Bone marrow (tissue), 2 donors: ENCODE measurements around the gene WDR72.
"Not testable (repeated sequence)": the region's sequence is repeated elsewhere in the genome, so short reads cannot be mapped to it uniquely, and the experiment has no call there.

Experiments used
- DNase-seq, 2 donors: peaks; one replicate each; lab custom pipeline; 2025; lab: John Stamatoyannopoulos, UW

Gene WDR72

DNA sequence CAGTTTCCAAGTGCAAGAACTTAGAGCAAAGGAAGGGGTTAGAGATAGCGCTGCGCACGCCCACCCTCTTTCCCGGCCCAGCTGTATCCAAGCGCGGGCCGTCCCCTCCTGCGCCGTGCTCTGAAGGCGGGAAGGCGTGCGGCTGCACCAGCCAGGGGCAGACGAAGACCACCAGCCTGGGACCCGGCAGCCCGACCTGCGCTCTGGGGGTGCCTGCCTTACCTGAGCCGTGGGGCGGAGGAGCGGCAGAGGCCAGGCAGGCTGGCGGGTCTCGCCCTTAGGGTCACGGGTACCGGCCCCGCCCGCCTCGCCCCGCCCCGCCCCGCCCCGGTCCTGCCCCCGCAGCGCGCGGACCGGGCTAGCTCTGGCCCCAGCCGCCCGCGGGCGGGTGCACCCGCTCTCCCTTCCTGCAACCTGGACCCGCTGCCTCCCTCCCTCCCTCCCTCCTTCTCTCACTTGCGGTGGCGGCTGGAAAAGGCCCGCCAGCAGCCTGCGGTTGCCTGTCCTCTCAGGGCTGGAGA, at the start of gene WDR72:
WDR72 (minus strand) TSS at position 253 of the 521 bp plus-strand sequence. CDS start 26,514 bp downstream, outside the sequence.
- no peak for DNase-seq

DNA sequence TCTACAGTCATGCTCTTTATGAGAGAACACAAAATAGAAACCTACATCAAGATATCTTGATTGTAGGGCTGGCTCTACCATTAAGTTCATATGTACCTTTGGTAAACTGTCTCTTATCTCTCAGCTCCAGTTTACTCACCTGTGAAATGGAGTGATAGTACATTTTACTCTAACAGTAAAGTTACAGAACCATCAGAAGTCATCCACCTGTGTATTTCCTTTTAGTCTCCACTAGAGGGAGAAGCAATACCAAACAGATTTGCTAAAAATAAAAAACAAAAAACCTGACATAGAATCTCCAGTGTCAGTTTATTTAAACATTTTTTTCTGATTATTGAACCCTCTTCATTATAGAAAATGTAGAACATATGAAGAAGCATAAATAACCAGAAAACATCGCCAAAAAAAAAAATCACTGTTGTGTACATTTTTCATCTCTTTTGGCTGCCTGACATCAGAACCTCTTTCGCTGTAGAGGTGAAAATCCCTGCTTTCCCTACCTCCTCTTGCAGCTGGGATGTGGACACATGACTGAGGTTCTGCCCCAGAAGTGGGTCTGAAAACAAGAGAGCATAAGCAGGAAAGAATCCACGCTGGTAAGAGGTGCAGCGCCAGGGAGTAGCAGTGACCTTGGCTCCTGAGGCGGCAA, 48.7 kb upstream of the WDR72 start:
- no peak for DNase-seq

DNA sequence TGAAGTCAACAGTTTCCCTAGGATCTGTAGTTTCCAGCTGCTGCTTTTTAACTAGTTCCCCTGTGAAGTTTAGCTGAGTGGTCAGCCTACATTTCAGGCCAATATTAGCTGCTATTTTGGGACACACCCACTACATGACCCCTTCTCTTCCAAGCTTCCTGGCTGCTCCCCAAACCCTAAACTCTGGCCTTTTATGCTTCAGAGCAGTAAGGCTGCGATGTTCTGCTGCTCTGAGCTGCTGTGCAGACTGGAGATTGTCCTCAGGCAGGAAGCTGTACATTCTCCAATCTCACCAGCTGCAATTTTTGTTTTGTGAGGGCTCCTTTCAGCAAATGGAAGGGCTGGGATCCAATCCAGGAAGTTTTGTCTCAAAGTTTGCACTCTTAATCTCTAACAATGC, 48.0 kb upstream of the WDR72 start:
- DNase-seq = no peak

DNA sequence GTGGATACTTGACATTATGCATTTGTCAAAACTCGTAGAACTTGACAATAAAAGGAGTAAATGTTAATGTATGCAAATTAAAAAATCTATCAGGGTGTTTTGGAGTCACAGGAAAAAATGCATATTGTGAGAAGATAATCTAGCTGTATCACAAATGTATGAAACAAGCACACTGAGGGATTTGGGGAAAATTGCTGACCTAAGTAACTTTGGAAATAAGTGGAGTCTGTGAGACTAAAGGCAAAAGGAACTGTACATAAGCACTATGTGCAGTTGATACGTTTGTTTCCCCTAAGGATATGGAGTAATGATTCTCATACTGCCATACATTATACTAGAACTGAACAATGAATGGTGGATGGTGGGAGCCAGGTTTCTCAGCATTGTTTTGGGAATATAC, 43.2 kb upstream of the WDR72 start:
- DNase-seq = no peak

DNA sequence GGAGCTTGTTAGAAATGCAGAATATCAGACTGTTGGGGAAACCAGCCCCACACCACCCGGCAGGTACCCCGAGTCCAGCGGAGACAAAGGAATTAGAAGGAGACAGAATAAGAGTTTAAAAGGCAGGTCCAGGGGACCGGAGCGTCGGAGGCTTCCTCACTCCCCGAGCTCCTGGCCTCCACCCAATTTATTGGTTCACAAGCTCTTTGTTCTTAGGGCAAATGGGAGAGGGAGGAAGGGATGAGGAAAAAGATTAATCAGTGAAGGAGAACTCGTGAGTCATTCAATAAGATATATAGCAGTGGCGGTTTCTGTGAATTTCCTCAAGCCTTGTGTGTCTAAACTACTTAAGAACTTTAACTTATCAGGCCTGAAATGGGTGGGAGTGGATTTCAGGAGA, 32.1 kb upstream of the WDR72 start:
- DNase-seq = no peak

DNA sequence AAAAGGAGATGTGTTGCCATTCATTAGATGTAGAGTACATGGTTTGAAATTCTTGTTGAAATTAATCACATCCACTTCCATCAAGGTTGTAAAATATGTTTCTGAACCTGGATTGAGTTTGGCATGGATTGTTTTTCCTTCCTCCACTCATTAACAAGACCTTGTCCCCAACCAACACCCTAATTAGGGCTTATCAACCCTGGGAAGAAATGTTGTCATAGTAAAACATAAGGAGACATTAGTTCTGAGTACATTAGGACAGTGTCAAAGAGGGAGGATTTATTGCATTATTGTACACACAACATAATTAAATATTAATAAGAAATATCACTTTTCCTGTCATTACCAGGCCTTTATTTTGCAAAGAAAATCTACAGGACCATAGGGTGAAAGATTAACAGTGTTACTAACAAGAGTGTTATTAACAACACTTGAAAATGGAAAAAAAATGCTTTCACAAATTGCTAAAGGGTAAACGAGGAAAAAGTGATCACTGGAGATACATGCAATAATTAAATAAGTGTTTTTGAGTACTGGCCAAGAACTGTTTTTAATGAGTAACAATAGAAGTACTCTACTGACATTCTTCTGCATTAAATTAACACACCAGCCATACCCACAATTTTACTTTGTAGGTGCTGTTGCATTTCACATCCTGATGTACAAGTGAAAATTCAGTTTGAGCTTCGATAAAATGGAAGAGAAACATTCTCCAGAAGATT, 30.4 kb upstream of the WDR72 start:
- DNase-seq = no peak

DNA sequence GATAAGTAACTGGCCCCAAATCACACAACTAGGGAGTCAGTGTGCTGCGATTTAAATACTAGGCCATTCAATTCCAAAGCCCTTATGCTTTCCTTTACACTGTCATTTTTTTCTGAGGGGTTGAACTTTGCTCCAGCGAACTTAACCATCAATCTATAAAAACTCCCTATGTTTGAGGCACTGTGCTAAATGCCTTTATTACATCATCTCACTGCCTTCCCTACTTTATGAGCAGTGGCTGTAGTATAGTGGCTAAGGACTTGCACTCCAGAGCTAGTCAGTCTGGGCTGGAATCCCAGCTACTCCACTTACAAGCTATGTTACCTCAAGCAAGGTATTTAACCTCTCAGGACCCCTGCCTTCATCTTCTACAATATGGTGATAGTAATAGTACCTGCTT, 26.9 kb upstream of the WDR72 start:
- DNase-seq = no peak

DNA sequence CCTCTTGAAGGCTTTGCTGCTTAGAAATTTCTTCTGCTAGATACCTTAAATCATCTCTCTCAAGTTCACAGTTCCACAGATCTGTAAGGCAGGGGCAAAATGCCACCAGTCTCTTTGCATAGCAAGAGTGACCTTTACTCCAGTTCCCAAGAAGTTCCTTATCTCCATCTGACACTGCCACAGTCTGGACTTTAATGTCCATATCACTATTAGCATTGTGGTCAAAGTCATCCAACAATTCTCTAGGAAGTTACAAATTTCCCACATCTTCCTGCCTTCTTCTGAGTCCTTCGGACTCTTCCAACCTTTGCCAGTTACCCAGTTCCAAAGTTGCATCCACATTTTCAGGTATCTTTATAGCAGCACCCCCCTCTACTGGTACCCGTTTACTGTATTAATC, 25.8 kb upstream of the WDR72 start:
- DNase-seq = not testable (repeated sequence)

DNA sequence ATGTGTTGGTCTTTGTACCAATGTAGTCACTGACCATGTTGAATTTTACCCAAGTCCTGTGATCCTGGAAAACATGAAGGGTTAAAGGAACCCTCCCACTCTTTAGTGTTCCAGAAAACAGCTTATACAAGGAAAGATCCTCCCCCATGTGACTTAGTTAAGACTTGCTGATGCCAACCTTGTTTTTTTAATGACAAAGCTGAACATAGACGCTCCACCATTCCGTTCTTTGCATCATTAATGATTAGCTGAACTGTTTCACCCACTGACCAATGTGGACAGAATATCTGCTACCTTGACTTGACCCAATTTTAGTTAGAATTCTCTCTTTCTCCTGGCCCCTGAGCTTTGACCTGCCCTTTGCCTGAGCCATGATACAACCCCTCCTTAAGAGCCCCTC, 3.5 kb upstream of the WDR72 start:
- DNase-seq = no peak

DNA sequence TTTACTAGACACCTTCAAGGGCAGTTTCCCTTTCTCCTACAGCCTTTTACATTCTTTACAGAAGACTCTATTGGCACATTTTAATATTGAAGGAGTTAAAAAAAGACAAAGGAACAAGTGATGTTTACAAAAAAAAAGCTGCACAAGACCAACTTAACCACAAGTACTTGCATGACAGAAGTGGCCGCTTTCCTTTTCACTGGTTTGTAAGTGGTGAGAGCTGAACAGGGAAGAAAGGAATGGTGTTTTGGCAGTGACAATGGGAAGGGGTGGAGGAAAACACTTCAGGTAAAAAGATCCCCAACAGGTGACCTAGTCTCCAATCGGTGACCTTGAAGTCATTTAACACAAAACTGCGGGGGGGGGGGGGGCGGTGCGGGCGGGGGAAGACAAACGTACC, 1.1 kb downstream of the WDR72 start:
- no peak for DNase-seq

DNA sequence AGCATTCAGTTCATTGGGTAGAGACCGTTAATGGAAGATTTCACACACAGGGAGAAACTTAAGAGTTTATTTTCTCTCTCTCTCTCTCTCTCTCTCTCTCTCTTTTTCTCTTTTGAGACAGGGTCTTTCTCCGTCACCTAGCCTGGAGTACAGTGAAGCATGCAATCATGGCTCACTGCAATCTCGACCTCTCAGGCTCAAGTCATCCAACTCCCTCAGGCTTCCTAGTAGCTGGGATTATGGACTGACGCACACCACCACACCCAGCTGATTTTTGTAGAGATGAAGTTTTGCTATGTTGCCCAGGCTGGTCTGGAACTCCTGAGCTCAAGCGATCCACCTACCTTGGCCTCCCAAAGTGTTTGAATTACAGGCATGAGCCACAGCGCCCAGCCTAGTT, 1.6 kb downstream of the WDR72 start:
- no peak for DNase-seq

DNA sequence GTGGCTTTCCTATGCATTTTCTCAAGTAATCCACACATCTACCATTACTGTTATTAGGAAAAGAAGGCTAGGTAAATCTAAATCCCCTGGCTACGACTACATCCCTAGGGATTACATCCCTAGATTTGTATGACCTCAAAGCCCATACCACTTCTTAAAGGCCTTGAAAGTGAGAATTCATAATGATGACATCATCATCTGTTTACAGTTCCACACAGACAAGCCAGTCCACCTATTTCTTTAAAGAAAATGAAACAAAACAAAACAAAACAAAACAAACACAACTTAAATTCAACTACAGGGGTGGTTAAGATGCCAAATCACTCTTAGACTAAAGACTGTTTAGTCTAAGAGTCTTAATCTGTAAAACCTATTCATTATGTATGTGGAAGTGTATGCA, 5.7 kb downstream of the WDR72 start:
- no peak for DNase-seq

DNA sequence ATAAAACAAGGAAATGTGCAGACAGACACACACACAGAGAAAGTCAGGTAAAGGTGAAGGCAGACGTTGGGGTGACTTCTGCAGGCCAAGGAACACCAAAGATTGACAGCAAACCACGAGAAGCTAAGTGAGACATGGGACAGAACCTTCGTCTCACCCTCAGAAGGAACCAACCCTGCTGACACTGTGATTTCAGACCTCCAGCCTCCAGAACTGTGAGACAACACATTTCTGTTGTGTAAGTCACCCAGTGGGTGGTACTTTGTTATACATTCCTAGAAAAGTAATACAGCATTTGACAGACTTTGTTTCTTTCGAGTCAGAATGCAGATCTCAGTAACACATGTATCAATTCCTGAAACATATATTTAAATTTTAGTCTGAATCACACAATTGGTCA, 7.1 kb downstream of the WDR72 start:
- DNase-seq = no peak

DNA sequence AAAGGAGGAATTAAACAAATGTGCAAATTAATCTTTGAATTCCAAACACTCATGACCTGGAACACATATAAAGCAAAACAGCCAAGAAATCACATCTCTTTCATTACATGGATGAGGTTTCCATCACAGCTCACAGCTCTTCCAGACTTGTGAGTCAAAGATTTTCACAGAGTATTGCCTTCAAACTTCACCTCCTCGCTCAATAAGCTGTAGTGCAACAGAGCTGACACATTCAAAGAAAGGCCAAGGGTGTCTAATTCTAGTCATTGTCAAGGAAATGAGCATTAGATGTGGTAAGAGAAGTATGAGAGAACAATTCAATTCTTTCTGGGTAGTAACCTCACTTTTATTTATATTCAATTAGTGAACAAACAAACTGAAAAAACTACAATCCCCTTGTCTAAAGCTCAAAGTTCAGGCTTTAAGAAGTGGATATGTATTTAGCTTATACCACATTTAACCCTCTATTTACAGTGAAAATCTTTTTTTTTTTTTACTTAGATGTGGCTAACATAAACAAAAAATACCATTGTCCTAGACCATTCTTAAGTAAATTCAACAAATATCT, 11.9 kb downstream of the WDR72 start:
- no peak for DNase-seq

DNA sequence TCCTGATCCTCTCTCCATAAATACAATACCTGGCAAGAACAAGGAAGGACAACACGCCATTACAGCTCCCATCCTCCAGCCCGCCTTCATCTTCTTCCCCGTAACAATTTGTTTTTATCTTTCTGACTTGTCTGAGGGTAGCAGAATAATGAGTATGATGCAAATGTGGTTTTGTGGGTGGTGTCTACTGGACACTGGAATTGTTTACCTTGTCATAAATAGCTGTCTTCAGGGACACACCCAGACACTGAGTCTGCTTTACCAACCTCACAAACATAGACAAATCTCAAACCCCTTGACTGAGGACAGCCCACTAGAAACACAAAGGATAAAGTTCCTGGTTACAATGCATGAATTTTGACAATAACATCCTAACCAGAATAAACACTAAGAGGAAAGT, 13.4 kb downstream of the WDR72 start:
- no peak for DNase-seq

DNA sequence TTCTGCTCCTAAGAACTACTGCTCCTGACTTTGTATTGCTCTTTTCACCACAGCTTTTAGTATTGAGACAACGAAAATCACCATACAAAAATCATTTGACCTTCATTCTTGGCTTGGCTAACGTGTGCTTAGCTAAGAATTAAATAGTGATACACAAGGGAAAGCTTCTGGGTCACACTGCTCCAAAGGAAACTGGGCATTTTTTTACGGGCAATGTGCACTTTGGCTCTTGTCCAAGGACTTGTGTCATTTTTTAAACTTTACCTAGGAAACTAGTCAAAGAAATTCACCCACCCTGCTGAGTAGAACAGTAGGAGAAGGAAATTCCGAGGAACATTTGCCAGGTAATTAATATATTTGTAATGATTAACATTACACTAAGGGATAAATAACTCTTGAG, 19.8 kb downstream of the WDR72 start:
- no peak for DNase-seq

DNA sequence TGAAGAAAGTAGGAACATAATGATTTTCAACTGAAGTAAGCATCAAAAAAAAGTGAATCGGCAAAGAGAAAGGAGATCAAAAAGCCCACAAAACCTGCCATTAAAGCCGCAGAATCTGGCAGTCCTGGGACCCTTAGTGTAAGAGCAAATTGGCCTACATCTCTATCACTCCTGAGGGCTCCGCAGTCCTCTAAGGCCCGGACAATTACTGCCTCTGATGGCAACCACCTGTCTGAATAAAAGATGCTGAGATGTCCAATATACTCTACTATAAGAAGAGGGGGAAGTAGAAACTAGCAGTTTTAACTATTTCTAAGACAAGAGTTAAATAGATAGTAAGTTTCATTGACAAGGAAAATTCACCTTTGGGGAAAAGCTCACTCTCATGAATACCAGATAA, 20.3 kb downstream of the WDR72 start:
- no peak for DNase-seq

DNA sequence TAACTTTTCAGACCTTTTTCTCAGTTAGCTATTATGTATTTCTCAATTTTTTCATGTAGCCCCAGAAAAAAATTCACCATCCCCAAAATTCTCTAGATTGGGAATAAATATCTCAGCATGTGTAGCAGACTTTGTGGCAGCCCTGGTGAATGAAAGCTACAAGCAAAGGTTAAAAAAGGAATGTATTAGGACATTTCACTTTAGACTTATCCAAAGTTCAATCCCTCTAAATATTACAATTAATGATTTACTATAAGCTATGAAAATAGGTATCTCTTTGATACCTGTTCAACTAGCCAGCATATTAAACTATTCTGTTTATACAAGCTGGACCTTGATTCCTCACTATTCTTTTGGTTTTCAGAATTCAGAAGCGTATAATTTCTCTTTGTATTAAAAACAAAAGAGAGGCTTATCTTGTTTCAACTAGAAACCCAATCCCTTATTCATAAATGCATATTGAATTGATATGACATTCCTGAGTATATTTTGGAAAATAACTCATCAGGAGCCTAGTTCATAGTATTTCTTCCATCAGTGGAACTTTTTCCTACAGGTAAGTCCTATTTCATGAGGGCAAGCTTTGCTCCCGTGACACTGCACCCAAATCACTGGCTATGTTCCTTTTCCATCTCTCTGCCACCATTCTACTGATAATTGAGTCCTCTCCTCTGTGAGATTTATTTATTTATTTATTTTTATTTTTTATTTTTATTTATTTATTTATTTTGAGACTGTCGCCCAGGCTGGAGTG, 38.0 kb downstream of the WDR72 start:
- DNase-seq = no peak

DNA sequence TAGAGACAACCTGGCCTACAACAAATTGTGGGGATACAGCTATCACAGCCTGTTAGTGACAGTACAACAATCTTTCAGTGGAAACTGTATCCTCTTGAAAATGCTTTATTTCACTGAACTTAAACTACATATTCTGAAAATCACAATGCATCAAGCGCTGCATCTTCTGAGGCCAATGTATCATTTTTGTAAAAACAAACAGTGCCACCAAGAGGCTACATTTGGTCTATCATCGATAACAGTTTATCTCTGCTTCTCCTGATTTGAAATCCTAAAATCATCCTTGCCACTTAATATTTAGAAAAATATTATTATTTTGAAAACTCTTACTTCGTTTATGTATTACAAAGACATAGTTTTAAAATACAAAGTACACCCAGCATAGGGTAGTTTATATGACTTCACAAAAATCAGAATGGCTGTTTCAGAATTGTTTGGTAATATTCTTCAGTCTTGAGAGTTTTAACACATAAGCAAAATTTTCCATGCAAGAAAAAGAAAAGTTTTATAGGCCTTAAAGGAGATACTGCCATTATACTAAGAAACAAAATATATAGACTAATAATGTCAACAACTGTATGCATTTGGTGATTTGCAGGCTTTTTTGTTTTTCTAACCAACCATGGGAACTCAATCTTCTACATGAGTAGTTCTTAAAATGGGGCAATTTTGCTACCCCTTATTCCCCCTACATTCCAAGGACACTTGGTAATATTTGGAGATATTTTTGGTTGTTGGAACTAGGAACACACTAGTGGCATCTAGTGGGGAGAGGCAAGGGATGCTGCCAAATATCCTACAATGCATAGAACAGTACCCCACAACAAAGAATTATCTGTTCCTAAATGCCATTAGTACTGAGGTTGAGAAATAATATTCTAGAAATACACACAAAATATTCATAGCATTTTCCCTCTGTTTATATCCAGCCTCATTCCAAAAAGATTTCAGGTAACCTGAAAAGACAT, 42.3 kb downstream of the WDR72 start:
- no peak for DNase-seq

DNA sequence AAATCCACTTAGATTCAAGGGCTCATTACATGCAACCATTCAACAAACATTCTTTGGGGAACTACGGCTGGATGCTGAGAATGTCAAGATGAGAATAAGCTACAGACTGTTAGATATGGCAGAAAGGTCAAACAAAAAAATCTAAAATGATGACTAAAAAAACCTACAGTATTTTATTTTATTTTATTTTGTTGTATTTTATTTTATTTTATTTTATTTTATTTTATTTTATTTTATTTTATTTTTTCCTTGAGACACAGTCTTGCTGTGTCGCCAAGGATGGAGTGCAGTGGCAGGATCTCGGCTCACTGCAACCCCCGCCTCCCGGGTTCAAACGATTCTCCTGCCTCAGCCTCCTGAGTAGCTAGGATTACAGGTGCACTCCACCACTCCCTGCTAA, 46.2 kb downstream of the WDR72 start:
- no peak for DNase-seq

DNA sequence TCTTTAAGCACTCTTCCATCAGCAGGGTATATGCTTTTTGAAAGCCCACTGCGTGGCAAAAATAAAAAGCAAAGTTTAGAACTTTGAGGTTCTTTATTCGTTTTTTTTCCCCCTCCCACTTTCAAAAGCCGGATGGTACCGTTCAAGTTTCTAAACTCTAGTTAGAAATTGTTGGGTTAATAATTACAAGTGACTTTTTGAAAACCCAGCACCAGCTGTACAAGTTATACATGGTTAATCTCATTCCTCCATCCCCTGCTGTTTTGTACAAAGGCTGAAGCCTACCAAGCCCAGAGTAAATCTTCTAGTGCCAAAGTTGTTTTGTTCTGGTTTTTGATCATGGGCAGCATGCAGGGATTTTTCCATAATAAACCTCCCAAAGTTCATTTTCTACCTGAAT, 48.6 kb downstream of the WDR72 start:
- DNase-seq = no peak

DNA sequence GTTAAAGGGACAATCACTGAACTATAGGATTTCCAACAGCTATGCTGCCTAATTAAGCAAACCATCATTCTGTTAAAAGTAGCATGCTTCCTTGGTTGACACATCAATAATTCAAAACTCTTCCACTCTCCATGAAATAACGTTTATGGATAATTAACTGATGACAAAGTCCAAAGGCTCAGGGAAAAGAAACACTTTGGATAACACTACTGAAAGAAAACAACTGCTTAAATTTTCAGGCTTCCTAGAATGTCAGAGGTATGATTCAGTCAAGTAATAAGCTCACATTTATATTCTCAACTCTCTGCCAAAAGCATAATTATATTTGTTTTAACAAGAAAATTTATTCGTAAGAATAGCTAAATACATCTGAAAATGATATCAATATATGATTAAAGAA, 49.6 kb downstream of the WDR72 start:
- DNase-seq = no peak
